ENCODE results near the gene CWC27.

CWC27 gene

GRCh38 chr5:64978546-64978945, 209.8 kb downstream of the CWC27 start:
- no peak for DNase-seq (ENCODE audit: low read depth in 2 of 2)

- DNase-seq (ENCODE audit: low read depth in 2 of 2): no peak
Observed at GRCh38 chr5:64979531-64979930, 210.8 kb downstream of the CWC27 start.

GRCh38 chr5:64980176-64980575, 211.4 kb downstream of the CWC27 start:
- no peak for DNase-seq (ENCODE audit: low read depth in 2 of 2)

- no peak for DNase-seq (ENCODE audit: low read depth in 2 of 2)
Observed at GRCh38 chr5:64987768-64988167, 219.0 kb downstream of the CWC27 start.

- no peak for DNase-seq (ENCODE audit: low read depth in 2 of 2)
Observed at GRCh38 chr5:65009207-65009606, 240.5 kb downstream of the CWC27 start.

GRCh38 chr5:65010841-65011240, 242.1 kb downstream of the CWC27 start:
- no peak for DNase-seq (ENCODE audit: low read depth in 2 of 2)

- no peak for DNase-seq (ENCODE audit: low read depth in 2 of 2)
Observed at GRCh38 chr5:65012301-65012892, 243.7 kb downstream of the CWC27 start.

- DNase-seq (ENCODE audit: low read depth in 2 of 2): no peak
Observed at GRCh38 chr5:65013166-65013565, 244.4 kb downstream of the CWC27 start.

GRCh38 chr5:65014769-65015168, 246.0 kb downstream of the CWC27 start:
- DNase-seq (ENCODE audit: low read depth in 2 of 2): no peak

- DNase-seq (ENCODE audit: low read depth in 2 of 2): no peak
Observed at GRCh38 chr5:65015767-65016166, 247.0 kb downstream of the CWC27 start.

GRCh38 chr5:65017636-65018035, 248.9 kb downstream of the CWC27 start:
- no peak for DNase-seq (ENCODE audit: low read depth in 2 of 2)

- DNase-seq (ENCODE audit: low read depth in 2 of 2): no peak
Observed at GRCh38 chr5:65018763-65019162, 250.0 kb downstream of the CWC27 start.

- no peak for DNase-seq (ENCODE audit: low read depth in 2 of 2)
Observed at GRCh38 chr5:65020492-65020891, 251.8 kb downstream of the CWC27 start.

- no peak for DNase-seq (ENCODE audit: low read depth in 2 of 2)
Observed at GRCh38 chr5:65021527-65022226, 252.9 kb downstream of the CWC27 start.

GRCh38 chr5:65022932-65023331, 254.2 kb downstream of the CWC27 start:
- DNase-seq (ENCODE audit: low read depth in 2 of 2): no peak

GRCh38 chr5:65024681-65025080, 256.0 kb downstream of the CWC27 start:
- no peak for DNase-seq (ENCODE audit: low read depth in 2 of 2)

GRCh38 chr5:65026816-65027548, 258.3 kb downstream of the CWC27 start:
- DNase-seq (ENCODE audit: low read depth in 2 of 2): no peak

GRCh38 chr5:65029178-65029577, 260.4 kb downstream of the CWC27 start:
- DNase-seq (ENCODE audit: low read depth in 2 of 2): no peak

GRCh38 chr5:65030056-65030455, 261.3 kb downstream of the CWC27 start:
- no peak for DNase-seq (ENCODE audit: low read depth in 2 of 2)

- no peak for DNase-seq (ENCODE audit: low read depth in 2 of 2)
Observed at GRCh38 chr5:65032250-65032649, 263.5 kb downstream of the CWC27 start.

GRCh38 chr5:65034029-65034812, 265.5 kb downstream of the CWC27 start:
- DNase-seq (ENCODE audit: low read depth in 2 of 2): no peak

- no peak for DNase-seq (ENCODE audit: low read depth in 2 of 2)
Observed at GRCh38 chr5:65034813-65035209, 266.1 kb downstream of the CWC27 start.

Data from stimulated activated CD4-positive, alpha-beta T cell treated with anti-CD3 and anti-CD28 coated beads, Interleukin-1b, Interleukin-23, amount 100 ng/mL, for 1 hour (primary cell).